HUES6 (cell line): ENCODE results near the gene FBXL7.

ENCODE experiments used
- H3K27ac ChIP-seq: 2 replicates; pipeline ENCODE4 v1.7.0; 2013; ENCODE audit warnings: low read depth, mild to moderate bottlenecking, low read length, inconsistent platforms
- H3K27me3 ChIP-seq: 2 replicates; pipeline ENCODE4 v1.6.1; 2013; ENCODE audit warnings: low read length; ENCODE audit not compliant: control insufficient read depth, insufficient read depth
- H3K36me3 ChIP-seq: 2 replicates; pipeline ENCODE4 v1.6.1; 2013; ENCODE audit warnings: low read length; ENCODE audit not compliant: control insufficient read depth, insufficient read depth
- H3K4me1 ChIP-seq: 2 replicates; pipeline ENCODE4 v1.6.1; 2013; ENCODE audit warnings: low read length; ENCODE audit not compliant: control insufficient read depth, insufficient read depth
- H3K4me3 ChIP-seq: 2 replicates; pipeline ENCODE4 v1.5.1; 2013; ENCODE audit warnings: low read depth, low read length
- H3K9ac ChIP-seq: one replicate; pipeline ENCODE4 v1.6.1; 2013; ENCODE audit warnings: mild to moderate bottlenecking, low read length
- H3K9me3 ChIP-seq: 2 replicates; pipeline ENCODE4 v1.6.1; 2013; ENCODE audit warnings: low read depth, low read length; ENCODE audit not compliant: control insufficient read depth, insufficient read depth

Gene FBXL7

DNA sequence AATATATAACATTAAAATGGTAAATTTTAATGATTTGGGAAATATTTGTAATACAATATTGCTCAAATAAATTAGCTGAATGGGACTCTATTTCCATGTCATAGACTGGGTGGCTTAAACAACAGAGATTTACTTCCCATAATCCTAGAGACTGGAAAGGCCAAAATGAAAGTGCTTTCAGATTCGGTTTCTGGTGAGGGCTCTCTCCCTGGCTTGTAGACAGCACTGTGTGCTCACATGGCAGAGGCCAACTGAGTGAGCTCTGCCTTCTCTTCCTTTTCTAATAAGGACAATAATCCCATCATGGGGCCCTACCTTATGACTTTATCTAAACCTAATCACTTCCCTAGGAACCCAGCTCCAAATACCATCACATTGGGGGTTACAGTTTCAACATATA, 483.4 kb downstream of the FBXL7 start:
- no peak overlapping the region for H3K27ac ChIP-seq
- no peaks in the 10 kb centered on the region for H3K36me3 ChIP-seq
- no peaks in the 10 kb centered on the region for H3K4me1 ChIP-seq
- H3K4me3 ChIP-seq: no peak overlapping the region
- no peaks in the 10 kb centered on the region for H3K27me3 ChIP-seq
- H3K9me3 ChIP-seq: no peaks in the 10 kb centered on the region
- H3K9ac ChIP-seq: no peak overlapping the region
